Mesenchymal stem cell (in vitro differentiated cells and primary cell): ENCODE results near the gene RIMBP2.

Source experiments
- DNase-seq: peaks from one replicate; pipeline ENCODE4 v3.0.0-alpha.2; 2013
- H2AFZ ChIP-seq: one replicate; pipeline ENCODE4 v1.6.1; 2013; ENCODE audit warnings: low read depth, mild to moderate bottlenecking, control low read depth, inconsistent platforms, low read length, moderate library complexity
- H2AK5ac ChIP-seq: 2 replicates; pipeline ENCODE4 v1.6.1; 2013; ENCODE audit warnings: low read length, moderate library complexity, mild to moderate bottlenecking, inconsistent platforms; ENCODE audit not compliant: severe bottlenecking
- H2BK120ac ChIP-seq: one replicate; pipeline ENCODE4 v1.6.1; 2013; ENCODE audit warnings: low read depth, mild to moderate bottlenecking, inconsistent platforms, low read length, moderate library complexity
- H2BK12ac ChIP-seq, 2 experiments: one replicate each; pipeline ENCODE4 v1.6.1; 2013; ENCODE audit warnings: inconsistent platforms in 2 of 2, low read length in 2 of 2, mild to moderate bottlenecking in 2 of 2, moderate library complexity in 2 of 2, control low read depth in 1 of 2
- H2BK15ac ChIP-seq: one replicate; pipeline ENCODE4 v1.6.1; 2013; ENCODE audit warnings: mild to moderate bottlenecking, low read depth, inconsistent platforms; ENCODE audit not compliant: poor library complexity, severe bottlenecking
- H2BK5ac ChIP-seq: 2 replicates; pipeline ENCODE4 v1.6.1; 2013; ENCODE audit warnings: low read depth, mild to moderate bottlenecking, low read length, control low read depth, inconsistent platforms; ENCODE audit not compliant: poor library complexity, severe bottlenecking
- H3K14ac ChIP-seq, 2 experiments: one replicate each; pipeline ENCODE4 v1.6.1; 2013; ENCODE audit warnings: inconsistent platforms in 2 of 2, low read length in 2 of 2, control low read depth in 1 of 2, mild to moderate bottlenecking in 1 of 2, moderate library complexity in 1 of 2
- H3K18ac ChIP-seq, 2 experiments: one replicate each; pipeline ENCODE4 v1.6.1; 2013; ENCODE audit warnings: inconsistent platforms in 2 of 2, low read length in 2 of 2, control low read depth in 1 of 2, low read depth in 1 of 2, mild to moderate bottlenecking in 1 of 2
- H3K23ac ChIP-seq, 2 experiments: one replicate each; pipeline ENCODE4 v1.6.1; 2013; ENCODE audit warnings: inconsistent platforms in 2 of 2, low read length in 2 of 2, mild to moderate bottlenecking in 2 of 2, moderate library complexity in 2 of 2, control low read depth in 1 of 2
- H3K27ac ChIP-seq: 2 replicates; pipeline ENCODE4 v1.5.1; 2013; ENCODE audit warnings: mild to moderate bottlenecking, moderate library complexity, low read length, control low read depth, inconsistent platforms; ENCODE audit not compliant: poor library complexity, severe bottlenecking
- H3K27me3 ChIP-seq, 2 experiments: 2 replicates each; pipeline versions ENCODE4 v1.6.1 to v1.7.0; 2013; ENCODE audit warnings: low read length in 2 of 2, mild to moderate bottlenecking in 2 of 2, moderate library complexity in 2 of 2, control low read depth in 1 of 2, inconsistent platforms in 1 of 2; ENCODE audit not compliant: control insufficient read depth in 1 of 2, insufficient read depth in 1 of 2
- H3K36me3 ChIP-seq, 2 experiments: 2 replicates each; pipeline versions ENCODE4 v1.6.1 to v1.7.0; 2013; ENCODE audit warnings: low read length in 2 of 2, control low read depth in 1 of 2, inconsistent platforms in 1 of 2, low read depth in 1 of 2, mild to moderate bottlenecking in 1 of 2; ENCODE audit not compliant: insufficient read depth in 2 of 2, control insufficient read depth in 1 of 2
- H3K4ac ChIP-seq, 2 experiments: one replicate each; pipeline ENCODE4 v1.6.1; 2013; ENCODE audit warnings: inconsistent platforms in 2 of 2, low read length in 2 of 2, mild to moderate bottlenecking in 2 of 2, moderate library complexity in 2 of 2, control low read depth in 1 of 2, low read depth in 1 of 2
- H3K4me1 ChIP-seq: 2 replicates; pipeline ENCODE4 v1.6.1; 2013; ENCODE audit warnings: low read depth, low read length, control low read depth; ENCODE audit not compliant: control insufficient read depth, insufficient read depth
- H3K4me2 ChIP-seq: 2 replicates; pipeline ENCODE4 v1.6.1; 2013; ENCODE audit warnings: low read length, mild to moderate bottlenecking, inconsistent platforms; ENCODE audit not compliant: poor library complexity, severe bottlenecking
- H3K4me3 ChIP-seq, 2 experiments: 2 replicates each; pipeline versions ENCODE4 v1.5.1 to v1.7.0; 2013; ENCODE audit warnings: low read length in 2 of 2, mild to moderate bottlenecking in 2 of 2, control low read depth in 1 of 2, low read depth in 1 of 2; ENCODE audit not compliant: insufficient read depth in 1 of 2
- H3K79me1 ChIP-seq: replicated peaks from 2 replicates; pipeline ENCODE4 v1.6.1; 2013; ENCODE audit warnings: mild to moderate bottlenecking, control low read depth, low read length, inconsistent platforms; ENCODE audit not compliant: poor library complexity, severe bottlenecking
- H3K9ac ChIP-seq: 2 replicates; pipeline ENCODE4 v1.7.0; 2013; ENCODE audit warnings: mild to moderate bottlenecking, low read length, moderate library complexity
- H3K9me3 ChIP-seq: 2 replicates; pipeline ENCODE4 v1.7.0; 2013; ENCODE audit warnings: mild to moderate bottlenecking, low read length; ENCODE audit not compliant: control insufficient read depth
- H4K8ac ChIP-seq: one replicate; pipeline ENCODE4 v1.6.1; 2013; ENCODE audit warnings: inconsistent platforms, mild to moderate bottlenecking, low read length, moderate library complexity
- H4K91ac ChIP-seq: one replicate; pipeline ENCODE4 v1.6.1; 2013; ENCODE audit warnings: mild to moderate bottlenecking, low read length, inconsistent platforms
- WGBS: methylation state at CpG from one replicate; pipeline ENCODE4 v1.1.7; 2013; ENCODE audit warnings: mixed read lengths; 5-methylcytosine and 5-hydroxymethylcytosine counted together

The RIMBP2 gene

GRCh38 chr12:130448044-130448821 lies 267.9 kb downstream of the RIMBP2 start:
- H3K27ac ChIP-seq, result no peak overlapping the region
- H2AK5ac ChIP-seq, result no peak overlapping the region
- no peak overlapping the region for H4K8ac ChIP-seq
- no peaks in the 10 kb centered on the region for H3K36me3 ChIP-seq
- no peaks in the 10 kb centered on the region for H3K4me1 ChIP-seq
- no peak overlapping the region for H4K91ac ChIP-seq
- no peak overlapping the region for H2BK120ac ChIP-seq
- no peak overlapping the region for H3K14ac ChIP-seq
- H2AFZ ChIP-seq, result no peak overlapping the region
- H3K4ac ChIP-seq, result no peak overlapping the region
- H3K27me3 ChIP-seq, result no peaks in the 10 kb centered on the region
- H3K23ac ChIP-seq, result no peak overlapping the region
- H3K9ac ChIP-seq, result no peak overlapping the region
- no peaks in the 10 kb centered on the region for H3K9me3 ChIP-seq
- H2BK12ac ChIP-seq, result no peak overlapping the region
- no peak for DNase-seq
- H3K18ac ChIP-seq, result no peak overlapping the region
- no peaks in the 10 kb centered on the region for H3K79me1 ChIP-seq
- H2BK5ac ChIP-seq, result no peak overlapping the region
- no peak overlapping the region for H3K4me2 ChIP-seq
- no peak overlapping the region for H2BK15ac ChIP-seq
- no peak overlapping the region for H3K4me3 ChIP-seq
- WGBS, result 87% methylated on average over 19 of the region's 20 CpGs

GRCh38 chr12:130447655-130447965 lies 268.5 kb downstream of the RIMBP2 start:
- no peak overlapping the region for H3K9ac ChIP-seq
- no peak overlapping the region for H3K23ac ChIP-seq
- no peak overlapping the region for H2BK120ac ChIP-seq
- no peak overlapping the region for H4K8ac ChIP-seq
- H3K4ac ChIP-seq, result no peak overlapping the region
- no peak overlapping the region for H3K18ac ChIP-seq
- H3K27ac ChIP-seq, result no peak overlapping the region
- no peak overlapping the region for H4K91ac ChIP-seq
- no peaks in the 10 kb centered on the region for H3K79me1 ChIP-seq
- DNase-seq, result no peak
- no peak overlapping the region for H3K4me3 ChIP-seq
- 89% methylated on average over 10 of the region's 11 CpGs for WGBS
- no peak overlapping the region for H2BK12ac ChIP-seq
- no peak overlapping the region for H2AK5ac ChIP-seq
- no peak overlapping the region for H3K14ac ChIP-seq
- no peaks in the 10 kb centered on the region for H3K4me1 ChIP-seq
- H2AFZ ChIP-seq, result no peak overlapping the region
- no peak overlapping the region for H2BK5ac ChIP-seq
- no peaks in the 10 kb centered on the region for H3K9me3 ChIP-seq
- no peak overlapping the region for H2BK15ac ChIP-seq
- no peaks in the 10 kb centered on the region for H3K27me3 ChIP-seq
- H3K4me2 ChIP-seq, result no peak overlapping the region
- no peaks in the 10 kb centered on the region for H3K36me3 ChIP-seq

- no peaks in the 10 kb centered on the region for H3K9me3 ChIP-seq
- no peak overlapping the region for H2AK5ac ChIP-seq
- 86% methylated on average over 32 of the region's 32 CpGs for WGBS
- no peak overlapping the region for H3K14ac ChIP-seq
- no peak overlapping the region for H2AFZ ChIP-seq
- no peak overlapping the region for H4K8ac ChIP-seq
- H2BK120ac ChIP-seq, result no peak overlapping the region
- no peak overlapping the region for H3K9ac ChIP-seq
- no peak overlapping the region for H3K18ac ChIP-seq
- no peak overlapping the region for H3K4me2 ChIP-seq
- H3K27ac ChIP-seq, result no peak overlapping the region
- H2BK5ac ChIP-seq, result no peak overlapping the region
- no peak overlapping the region for H2BK15ac ChIP-seq
- no peaks in the 10 kb centered on the region for H3K79me1 ChIP-seq
- H2BK12ac ChIP-seq, result no peak overlapping the region
- no peaks in the 10 kb centered on the region for H3K4me1 ChIP-seq
- H3K4ac ChIP-seq, result no peak overlapping the region
- no peaks in the 10 kb centered on the region for H3K36me3 ChIP-seq
- H3K23ac ChIP-seq, result no peak overlapping the region
- H4K91ac ChIP-seq, result no peak overlapping the region
- no peak overlapping the region for H3K4me3 ChIP-seq
- DNase-seq, result no peak
- H3K27me3 ChIP-seq, result no peaks in the 10 kb centered on the region
Observed at GRCh38 chr12:130446846-130447654, 269.0 kb downstream of the RIMBP2 start.

GRCh38 chr12:130444986-130445385 lies 271.1 kb downstream of the RIMBP2 start:
- peaks cover 5% of the 10 kb centered on the region for H3K9me3 ChIP-seq
- no peak for DNase-seq
- no peak overlapping the region for H2AFZ ChIP-seq
- H2BK120ac ChIP-seq, result no peak overlapping the region
- no peak overlapping the region for H3K14ac ChIP-seq
- H3K36me3 ChIP-seq, result no peaks in the 10 kb centered on the region
- H3K4me2 ChIP-seq, result no peak overlapping the region
- no peak overlapping the region for H3K4ac ChIP-seq
- no peaks in the 10 kb centered on the region for H3K27me3 ChIP-seq
- no peak overlapping the region for H4K91ac ChIP-seq
- no peak overlapping the region for H3K18ac ChIP-seq
- WGBS, result 84% methylated on average over 16 of the region's 16 CpGs
- H3K4me1 ChIP-seq, result no peaks in the 10 kb centered on the region
- no peak overlapping the region for H2AK5ac ChIP-seq
- no peak overlapping the region for H2BK12ac ChIP-seq
- no peak overlapping the region for H4K8ac ChIP-seq
- no peak overlapping the region for H2BK15ac ChIP-seq
- H3K4me3 ChIP-seq, result no peak overlapping the region
- H3K79me1 ChIP-seq, result no peaks in the 10 kb centered on the region
- no peak overlapping the region for H2BK5ac ChIP-seq
- H3K23ac ChIP-seq, result no peak overlapping the region
- no peak overlapping the region for H3K27ac ChIP-seq
- H3K9ac ChIP-seq, result no peak overlapping the region
